SIG-M5 treated with dmso at 0.1 percent for 504 hours (cell line): ENCODE measurements around the gene LMOD2.
"Not testable (repeated sequence)": the region's sequence is repeated elsewhere in the genome, so short reads cannot be mapped to it uniquely, and the experiment has no call there.

Experiments
- DNase-seq: peaks from one replicate; lab custom pipeline; 2025; ENCODE audit not compliant: unreplicated experiment; lab: John Stamatoyannopoulos, UW

Gene LMOD2, protein sequence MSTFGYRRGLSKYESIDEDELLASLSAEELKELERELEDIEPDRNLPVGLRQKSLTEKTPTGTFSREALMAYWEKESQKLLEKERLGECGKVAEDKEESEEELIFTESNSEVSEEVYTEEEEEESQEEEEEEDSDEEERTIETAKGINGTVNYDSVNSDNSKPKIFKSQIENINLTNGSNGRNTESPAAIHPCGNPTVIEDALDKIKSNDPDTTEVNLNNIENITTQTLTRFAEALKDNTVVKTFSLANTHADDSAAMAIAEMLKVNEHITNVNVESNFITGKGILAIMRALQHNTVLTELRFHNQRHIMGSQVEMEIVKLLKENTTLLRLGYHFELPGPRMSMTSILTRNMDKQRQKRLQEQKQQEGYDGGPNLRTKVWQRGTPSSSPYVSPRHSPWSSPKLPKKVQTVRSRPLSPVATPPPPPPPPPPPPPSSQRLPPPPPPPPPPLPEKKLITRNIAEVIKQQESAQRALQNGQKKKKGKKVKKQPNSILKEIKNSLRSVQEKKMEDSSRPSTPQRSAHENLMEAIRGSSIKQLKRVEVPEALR

DNA sequence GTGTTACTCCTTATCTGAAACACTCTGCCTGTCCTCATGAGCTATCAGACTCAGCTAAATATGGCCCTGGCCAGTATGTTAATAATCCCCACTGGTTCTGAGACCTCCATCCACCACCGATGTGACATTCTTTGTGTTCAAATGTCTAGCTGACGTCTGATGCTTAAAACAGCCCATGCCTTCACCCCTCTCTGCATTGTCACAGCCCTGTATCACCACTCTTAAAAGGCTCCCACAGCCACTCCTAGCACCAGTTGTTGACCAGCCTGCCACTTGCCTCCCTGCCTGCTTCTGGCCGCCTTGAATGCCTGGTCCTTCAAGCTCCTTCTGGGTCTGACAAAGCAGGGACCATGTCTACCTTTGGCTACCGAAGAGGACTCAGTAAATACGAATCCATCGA is at the start of gene LMOD2:
LMOD2 (plus strand) TSS at position 253 of the 400 bp plus-strand sequence; CDS start at position 351, 98 bp downstream.
- DNase-seq = no peak

DNA sequence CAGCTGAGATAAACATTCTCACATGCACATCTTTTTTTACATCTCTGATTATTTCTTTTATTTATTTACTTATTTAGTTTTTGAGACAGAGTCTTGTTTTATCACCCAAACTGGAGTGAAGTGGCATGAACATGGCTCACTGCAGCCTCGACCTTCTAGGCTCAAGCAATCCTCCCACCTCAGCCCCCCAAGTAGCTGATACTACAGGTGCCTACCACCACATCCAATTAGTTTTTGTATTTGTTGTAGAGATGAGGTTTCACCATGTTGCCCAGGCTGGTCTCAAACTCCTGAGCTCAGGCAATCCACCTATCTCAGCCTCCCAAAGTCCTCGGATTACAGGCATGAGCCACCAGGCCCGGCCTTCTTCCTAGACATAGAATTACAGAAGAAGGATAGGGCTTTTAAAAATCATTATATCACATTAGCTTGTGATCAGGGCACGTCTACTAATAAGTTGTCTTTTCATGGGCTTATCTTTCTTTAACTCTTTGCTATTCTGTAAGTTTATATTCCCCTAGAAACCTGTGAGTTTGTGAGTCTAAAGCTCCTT is 48.2 kb upstream of the LMOD2 start:
- DNase-seq = no peak

DNA sequence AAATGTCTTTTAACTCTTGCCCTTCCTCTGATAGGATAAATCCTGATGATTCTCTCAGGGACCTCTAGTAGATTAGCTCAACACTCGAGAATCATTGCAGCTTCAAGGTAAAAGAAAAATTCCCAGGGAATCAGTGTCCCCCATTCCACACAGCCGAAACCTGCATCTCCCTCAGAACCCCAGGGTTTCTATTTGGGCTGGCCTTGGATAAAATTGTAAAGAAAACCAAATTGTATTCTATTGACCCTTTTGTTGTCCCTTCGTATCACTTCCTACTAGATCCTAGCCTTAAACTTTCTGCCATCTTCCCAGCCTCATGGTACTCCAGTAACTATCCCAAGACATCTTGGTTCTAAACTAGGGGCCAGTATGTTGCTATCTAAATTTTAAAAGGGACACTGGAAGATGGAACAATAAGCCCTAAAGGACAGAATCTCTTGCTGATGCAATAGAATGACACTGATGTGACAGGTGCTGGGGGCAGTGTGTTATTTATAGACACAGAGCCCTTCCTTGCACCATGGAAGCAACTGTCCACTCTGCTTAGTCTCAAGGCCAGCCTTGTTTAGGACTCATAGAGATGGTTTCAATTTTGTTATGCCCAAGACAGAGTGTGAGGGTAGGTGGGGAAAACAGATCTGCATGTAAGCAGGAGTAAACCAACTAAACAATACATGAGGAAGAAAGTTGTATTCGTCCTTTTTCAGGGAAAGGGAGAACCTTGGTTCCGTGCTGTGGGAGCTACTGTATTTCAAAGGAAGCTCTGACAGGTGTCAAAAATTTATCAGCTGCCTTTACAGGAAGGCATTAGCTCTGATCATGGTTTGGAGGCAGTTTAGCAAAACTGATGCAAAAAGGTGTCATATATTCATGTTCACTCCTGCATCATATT is 46.4 kb upstream of the LMOD2 start:
- no peak for DNase-seq

DNA sequence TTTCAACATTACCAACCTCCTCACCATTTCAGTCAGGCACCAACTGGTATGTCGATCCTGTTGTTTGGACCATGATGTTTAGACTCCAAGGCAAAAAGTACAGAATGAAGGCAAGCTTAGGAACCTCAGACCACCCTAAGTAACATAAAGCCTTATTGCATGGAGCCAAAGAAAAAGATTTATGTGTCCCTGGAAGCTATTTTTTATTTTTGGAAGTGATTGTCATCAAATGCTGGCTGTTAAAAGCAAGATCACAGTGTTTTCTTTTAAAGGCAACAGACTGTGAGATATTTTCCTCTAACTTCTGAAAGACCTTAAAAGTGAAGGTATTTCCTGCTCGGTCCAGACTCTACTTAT is 45.8 kb upstream of the LMOD2 start:
- no peak for DNase-seq

DNA sequence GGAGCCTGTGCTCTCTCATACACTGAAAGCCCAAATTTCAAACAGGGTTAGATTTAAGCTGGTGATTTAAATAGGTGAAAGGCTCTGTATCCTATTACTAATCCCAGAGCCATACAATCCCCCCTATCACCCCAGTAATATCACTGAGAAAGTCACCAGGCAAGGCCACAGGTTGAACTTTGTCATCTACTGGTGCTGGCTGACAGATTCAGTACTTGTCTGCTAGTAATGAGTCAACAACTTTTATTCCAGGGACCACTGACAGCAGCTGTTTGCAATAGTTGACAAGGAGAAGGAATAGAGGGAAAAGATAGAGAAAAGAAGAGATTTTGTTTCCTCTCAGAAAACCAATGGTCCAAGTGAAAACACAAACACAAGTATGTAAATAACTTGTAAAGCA is 43.6 kb upstream of the LMOD2 start:
- DNase-seq = no peak

DNA sequence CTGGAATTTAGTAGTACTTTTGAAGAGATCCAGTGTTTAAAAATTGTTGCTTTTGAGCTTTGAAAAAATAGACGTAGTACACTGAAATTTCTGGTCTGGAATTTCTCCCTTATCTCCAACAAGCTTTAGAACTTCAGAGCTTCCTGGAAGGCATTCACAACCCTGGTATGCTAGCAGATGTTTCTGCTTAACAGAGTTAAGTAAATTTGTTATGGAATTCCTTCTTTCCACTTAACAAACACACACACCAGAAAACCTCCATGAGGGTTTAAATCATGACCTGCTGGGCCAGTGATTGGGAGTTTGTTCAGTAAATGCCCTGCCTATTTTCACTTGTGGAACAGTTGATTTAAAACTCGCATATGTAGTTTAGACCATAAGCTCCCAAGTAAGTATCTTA is 40.3 kb upstream of the LMOD2 start:
- no peak for DNase-seq

DNA sequence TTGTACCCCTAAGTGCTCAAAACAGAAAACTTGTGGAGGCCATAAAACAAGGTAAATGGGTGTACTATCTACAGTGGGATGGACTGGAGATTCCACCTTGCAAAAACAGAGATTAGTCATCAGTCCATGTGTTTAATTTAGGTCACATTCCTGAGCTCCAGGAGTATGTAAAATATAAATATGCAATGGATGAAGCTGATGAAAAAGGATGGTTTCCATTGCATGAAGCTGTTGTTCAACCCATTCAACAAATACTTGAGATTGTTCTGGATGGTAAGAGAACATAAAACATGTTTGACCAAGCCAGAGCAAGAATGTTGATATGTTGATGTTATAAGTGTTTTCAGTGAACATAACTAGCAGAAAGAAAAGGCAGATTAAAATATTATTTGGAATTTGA is 39.4 kb upstream of the LMOD2 start:
- no peak for DNase-seq

DNA sequence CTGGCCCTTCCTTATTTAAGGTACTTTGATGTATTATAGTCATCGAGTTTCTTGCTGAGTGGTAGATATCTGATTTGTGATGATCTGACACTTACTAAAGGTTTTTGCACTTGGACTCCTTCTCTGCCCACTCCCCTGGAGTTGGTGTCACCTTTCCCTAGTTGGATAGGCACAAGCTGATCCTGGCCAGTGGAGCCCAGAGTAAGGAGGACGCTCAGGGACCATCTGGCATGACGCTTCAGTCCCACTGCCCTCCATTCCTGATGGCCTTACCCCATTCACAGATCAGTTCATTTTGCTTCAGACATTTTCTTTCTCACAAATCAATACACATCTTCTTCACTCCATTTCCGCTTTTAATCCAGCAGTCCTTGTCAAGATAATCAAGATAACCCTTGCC is 34.0 kb upstream of the LMOD2 start:
- DNase-seq = no peak

DNA sequence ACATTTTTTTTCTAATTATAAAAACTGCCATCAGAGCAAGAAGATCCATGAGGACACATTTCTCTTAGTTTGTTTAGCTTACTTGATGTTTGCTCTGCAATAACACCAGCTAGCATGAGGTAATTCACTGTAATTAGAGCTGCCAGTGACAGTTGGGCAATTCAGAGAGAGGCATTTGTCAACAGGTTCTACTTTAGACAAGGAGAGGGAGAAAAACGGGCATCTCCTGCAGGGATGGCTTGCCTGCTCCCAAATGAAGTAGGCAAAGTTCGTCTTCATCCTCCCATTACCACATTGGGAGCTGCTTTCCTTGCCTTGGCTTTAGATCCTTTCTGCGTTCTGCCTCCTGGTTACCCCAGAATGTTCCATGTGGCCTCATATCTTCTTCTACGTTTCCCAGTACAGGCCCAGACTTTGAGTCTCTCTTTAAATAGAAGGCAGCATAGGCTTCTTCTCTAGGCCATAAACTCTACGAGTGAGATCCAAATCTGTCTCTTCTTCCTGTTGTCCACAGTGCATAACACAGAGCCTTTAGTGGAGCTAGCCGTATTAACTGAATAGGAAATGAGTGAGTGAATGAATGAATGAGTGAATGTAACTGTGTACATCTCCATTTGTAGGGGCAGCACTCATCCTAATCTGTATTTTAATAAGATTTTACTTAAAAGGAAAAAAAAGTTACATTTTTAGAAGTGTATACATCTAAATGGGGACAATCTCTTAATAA is 32.8 kb upstream of the LMOD2 start:
- DNase-seq = peak; percentile 6

DNA sequence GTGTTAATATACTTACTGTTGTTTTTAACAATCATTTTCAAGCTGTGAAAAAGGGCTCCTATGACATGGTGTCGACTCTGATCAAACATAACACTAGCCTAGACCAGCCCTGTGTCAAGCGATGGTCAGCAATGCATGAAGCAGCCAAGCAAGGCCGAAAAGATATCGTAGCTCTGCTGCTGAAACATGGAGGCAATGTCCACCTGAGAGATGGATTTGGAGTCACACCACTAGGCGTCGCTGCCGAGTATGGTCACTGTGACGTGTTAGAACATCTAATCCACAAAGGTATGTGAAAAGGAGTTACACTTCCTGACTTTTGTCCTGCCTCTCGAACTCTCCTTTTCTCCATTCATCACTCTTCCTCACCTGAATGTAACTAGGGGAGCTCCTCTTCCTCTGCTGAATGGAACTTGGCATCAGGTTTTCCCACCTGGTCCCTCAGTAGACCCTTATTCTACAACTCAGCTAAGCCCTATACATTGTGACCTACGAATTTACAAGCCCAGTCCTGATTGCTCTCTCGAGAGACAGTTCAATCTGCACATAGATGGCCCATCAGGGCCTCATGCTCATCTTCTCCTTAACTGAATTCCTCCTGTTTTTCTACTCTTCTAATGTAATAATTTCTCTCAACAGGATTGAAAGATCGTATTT is 31.0 kb upstream of the LMOD2 start:
- peak; percentile 18 for DNase-seq

DNA sequence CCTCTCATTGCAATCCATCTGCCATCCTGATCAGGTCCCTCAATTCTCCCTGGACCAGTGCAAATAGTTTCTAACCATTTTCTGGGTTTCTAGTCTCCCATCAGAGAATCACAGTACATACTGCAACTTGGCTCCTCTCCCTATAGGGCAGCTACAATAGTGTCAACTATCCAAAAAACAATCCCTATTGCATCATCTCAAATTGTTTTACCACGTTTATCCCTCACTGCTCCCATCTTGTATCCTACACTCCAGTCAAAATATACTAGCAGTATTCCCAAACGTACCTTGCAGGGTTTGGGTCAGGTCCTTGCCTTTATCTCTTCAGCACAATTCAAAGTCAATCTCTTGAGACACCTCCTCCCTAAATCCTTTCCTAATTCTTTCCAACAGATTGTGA is 30.4 kb upstream of the LMOD2 start:
- DNase-seq = no peak

DNA sequence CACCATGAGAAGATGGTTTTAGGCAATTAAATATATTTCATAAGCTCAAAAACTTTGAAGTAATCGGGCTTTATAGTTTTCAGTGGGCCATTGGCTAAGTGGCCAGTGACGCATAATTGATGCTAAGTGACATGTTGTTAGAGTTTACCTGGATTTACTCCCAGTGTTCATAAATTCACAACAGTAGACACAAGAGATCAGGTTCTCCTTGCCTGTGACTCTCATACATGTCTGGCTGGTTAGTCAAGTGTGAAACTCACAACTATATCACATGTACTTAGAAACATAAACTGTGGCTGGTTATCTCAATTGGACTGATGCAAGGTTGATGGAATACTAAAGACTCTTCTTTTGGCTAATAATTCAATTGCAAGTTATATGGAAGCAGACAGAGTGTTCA is 27.8 kb upstream of the LMOD2 start:
- no peak for DNase-seq

DNA sequence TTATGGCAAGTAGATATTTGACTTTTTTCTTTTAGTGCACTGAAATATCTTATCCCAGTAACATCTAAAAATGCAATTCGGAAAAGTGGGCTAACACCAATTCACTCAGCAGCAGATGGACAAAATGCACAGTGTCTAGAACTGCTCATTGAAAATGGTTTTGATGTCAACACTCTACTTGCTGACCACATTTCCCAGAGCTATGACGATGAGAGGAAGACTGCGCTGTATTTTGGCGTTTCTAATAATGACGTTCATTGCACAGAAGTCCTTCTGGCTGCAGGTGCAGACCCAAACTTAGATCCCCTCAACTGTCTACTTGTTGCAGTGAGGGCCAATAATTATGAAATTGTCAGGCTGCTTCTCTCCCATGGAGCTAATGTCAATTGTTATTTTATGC is 26.8 kb upstream of the LMOD2 start:
- DNase-seq = no peak

DNA sequence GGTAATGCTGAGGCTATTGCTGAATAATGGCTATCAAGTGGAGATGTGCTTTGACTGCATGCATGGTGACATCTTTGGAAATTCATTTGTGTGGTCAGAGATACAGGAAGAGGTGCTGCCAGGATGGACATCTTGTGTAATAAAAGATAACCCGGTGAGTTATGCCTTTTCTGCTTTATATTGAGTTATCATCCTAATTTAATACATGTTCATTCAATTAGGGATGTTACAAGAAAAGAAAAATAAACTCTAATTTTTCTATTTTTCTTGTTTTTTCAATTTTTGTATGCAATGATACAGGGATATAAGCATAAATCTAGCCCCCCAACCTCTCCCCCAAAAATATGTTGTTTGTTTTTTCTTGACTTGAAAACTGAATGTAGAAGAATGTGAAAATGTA is 26.4 kb upstream of the LMOD2 start:
- no peak for DNase-seq

DNA sequence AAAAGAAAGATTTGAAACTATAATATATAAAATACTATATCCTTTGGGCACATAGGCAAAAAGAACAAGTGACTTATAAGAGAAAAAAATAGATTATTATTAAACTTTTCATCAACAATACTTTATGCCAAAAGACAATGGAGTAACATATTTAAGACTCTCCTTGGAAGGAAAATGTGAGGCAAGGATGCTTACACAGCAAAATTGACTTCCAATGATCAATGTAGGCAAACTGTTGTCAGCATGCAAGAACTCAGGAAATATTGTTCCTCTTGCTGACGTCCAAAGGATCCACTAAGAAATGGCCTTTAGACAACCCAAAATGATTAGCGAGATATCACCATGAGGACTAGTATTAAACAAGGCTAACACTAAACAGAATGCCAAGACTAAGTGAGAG is 22.9 kb upstream of the LMOD2 start:
- no peak for DNase-seq

DNA sequence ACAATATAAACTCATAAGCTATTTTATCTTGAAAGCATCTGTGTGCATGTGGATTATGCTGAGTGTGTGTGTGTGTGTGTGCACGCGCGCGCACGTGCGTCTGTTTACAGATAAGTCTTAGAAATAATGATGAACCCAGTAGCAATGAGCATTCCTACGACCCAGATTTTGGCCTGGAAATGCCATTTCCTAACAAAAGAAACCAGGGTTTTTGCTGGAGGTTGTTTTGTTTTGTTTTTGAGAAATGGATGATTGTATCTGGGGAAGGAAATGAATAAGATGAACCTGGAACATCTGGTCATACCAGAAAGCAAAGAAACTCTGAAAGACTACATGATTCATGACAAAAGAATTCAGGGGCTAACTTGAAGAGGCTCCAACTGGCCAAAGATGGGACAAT is 22.1 kb upstream of the LMOD2 start:
- DNase-seq = no peak

DNA sequence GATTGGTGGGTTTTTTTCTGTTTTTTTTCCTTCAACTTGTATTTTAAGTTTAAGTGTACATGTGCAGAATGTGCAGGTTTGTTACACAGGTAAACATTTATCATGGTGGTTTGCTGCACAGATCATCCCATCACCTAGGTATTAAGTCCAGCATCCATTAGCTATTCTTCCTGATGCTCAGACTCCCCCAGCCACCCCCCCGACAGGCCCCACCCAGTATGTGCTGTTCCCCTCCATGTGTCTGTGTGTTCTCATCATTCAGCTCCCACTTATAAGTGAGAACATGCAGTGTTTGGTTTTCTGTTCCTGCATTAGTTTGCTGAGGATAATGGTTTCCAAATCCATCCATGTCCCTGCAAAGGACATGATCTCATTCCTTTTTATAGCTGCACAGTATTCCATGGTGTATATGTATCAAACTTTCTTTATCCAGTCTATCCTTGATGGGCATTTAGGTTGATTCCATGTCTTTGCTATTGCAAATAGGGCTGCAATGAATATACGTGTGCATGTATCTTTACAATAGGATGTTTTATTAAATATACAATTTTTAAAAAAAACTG is 21.6 kb upstream of the LMOD2 start:
- not testable (repeated sequence) for DNase-seq

DNA sequence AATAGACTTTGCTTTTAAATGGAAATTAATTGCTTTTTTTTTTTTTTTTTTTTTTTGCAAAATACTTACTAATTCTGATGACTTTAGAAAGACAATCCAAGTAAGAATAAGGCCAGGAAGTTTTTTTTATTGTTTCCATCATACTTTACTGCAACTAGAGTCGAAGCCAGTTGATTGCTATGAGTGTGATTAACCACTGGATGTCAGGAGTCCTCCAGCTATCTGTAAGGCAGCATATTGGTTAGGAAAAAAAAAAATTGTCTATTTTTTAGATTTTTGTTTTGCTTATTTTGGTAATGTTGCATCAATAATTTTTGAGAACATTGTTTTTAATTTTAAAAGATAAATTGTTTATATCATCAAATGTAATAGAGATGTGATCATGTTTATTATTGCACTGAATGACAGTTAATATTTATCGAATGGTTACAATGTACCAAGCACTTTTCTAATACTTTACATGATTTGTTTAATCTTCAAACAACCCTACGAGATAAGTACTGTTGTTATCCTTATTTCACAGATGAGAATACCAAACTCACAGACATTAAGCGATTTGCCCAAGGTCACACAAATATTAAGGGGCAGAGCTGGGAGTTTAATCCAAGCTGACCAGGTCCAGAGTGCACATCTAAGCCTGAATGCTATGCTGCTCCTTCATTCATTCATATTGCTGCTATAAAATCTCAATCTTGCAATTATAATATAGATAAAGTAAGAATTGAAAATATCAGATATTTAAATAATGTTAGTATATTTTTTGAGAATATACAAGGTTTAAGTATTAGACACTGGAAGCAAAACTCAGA is 19.9 kb upstream of the LMOD2 start:
- DNase-seq = peak; percentile 5

DNA sequence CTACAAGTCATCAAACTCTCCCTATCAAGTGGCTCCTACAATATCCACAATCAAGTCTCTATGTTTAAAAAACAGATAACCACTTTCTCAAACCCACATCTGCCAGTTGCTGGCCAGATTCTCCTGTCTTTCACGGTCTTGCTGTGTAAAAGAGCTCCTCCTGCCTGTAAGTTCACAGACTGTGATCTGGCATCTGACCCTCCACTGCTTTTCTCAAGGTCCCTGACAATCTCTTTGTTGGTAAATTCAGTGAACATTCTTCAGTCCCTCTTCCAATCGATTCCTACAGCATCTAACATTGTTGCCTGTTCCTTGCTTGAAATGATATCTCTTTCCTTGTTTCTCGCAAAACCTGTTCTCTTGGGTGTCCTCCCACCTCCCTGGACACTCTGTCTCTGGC is 18.5 kb upstream of the LMOD2 start:
- DNase-seq = peak; percentile 7
